HG02588 (cell line): Measurements from ENCODE around the gene TNK1.
"Not testable (repeated sequence)": the region's sequence is repeated elsewhere in the genome, so short reads cannot be mapped to it uniquely, and the experiment has no call there.

Experiments used
- ATAC-seq: cut with Tn5 transposase; IDR thresholded peaks from one replicate; pipeline ENCODE4 v1.9.1; 2021; ENCODE audit warnings: mild to moderate bottlenecking, moderate library complexity; ENCODE audit not compliant: unreplicated experiment

Gene TNK1

DNA sequence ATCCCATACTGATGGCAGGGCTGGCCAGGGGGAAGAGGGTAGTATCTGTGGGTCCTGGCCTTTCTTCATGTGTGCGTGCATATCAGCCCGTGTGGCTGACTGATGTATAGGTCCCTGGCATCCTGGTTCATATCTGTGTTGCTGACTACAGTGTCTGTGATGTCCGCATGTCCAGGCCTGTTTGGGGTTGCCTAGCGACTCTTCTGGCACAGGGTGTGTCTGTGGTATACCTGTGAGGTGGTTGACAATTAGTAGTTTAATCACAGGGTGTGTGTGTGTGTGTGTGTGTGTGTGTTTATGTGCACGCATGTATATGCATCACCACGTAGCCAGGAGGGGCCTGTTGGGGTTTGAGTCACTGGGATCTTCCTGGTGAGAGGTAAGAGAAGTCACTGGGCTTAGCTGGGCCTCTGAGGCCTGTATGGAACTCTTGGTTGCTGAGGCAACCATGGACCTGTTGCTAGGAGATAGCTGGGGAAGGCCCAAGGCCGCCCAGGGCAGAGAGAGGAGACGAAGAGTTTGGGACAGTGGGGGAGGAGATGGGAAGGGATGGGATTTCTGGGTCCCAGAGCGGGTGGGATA, 26.5 kb upstream of the TNK1 start:
- no peak for ATAC-seq

DNA sequence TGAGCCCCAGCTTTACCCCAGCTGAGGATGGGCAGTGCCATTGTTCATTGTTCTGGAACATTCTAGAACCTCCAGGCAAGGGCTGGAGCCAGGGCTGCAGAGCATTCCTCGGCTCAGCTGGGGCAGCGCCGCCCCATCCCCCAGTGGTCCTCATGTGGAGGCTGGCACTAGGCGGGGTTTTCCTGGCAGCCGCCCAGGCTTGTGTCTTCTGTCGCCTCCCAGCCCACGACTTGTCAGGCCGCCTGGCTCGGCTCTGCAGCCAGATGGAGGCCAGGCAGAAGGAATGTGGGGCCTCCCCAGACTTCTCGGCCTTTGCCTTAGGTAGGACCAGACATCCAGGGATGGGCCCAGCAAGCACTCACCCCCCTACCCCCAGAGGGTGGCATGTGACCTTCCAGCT, 25.8 kb upstream of the TNK1 start, which contains the start of gene TMEM95:
TSS of gene TMEM95 (plus strand) at position 104 of the 400 bp plus-strand sequence. CDS start at position 153, 49 bp downstream.
- no peak for ATAC-seq

DNA sequence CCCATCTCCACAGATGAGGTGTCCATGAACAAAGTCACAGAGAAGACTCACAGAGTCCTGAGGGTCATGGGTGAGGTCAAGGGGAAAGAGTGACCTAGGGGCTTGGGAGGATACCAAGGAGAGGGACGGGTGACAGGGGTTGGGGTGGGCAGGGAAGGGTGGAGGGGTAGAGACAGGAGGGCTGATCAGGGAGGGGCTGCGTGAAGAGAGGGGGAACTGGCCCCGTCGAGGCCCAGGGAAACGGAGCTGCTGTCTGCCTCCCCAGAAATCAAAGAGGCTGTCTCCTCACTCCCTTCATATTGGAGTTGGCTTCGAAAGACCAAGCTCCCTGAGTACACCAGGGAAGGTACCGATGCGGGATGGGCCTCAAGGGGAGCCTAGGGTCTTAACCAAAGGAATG, 25.3 kb upstream of the TNK1 start:
- ATAC-seq: no peak

DNA sequence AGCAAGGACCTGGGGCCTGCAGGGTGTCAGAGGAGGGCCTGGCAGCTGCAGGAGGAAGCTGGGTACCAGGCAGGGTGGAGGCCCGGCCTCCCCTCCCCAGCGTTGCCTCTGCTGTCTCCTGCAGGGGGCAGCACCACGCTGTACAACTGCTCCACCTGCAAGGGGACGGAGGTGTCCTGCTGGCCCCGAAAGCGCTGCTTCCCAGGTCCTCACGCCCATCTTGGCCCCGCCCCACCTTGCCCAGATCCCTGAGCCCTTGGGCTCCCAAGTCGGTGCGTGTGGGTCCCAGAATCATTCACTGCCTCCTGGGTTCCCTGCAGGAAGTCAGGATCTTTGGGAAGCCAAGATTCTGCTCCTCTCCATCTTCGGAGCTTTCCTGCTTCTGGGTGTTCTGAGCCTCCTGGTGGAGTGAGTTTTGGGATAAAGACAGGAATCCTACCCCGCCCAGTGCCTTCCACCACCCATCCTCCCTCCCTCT, 24.8 kb upstream of the TNK1 start:
- ATAC-seq: no peak

DNA sequence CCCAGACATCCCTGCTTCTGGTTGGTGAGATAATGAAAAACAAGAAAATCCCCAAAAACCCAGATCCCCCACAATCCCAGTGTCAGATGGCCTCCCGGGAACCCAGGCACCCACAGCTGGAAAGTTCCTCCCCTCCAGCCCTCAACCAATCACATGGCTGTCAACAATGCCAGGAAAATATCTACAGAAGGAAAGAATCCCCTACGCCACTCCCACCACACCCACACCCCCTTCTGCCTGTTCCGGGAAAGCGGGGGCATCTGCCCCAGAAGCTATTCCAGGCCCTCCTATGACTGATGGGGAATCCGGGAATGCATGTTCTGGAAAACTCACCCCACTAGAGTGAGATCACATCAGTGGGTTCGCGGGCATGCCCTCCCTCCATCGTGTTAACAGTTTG, 24.1 kb upstream of the TNK1 start:
- no peak for ATAC-seq

DNA sequence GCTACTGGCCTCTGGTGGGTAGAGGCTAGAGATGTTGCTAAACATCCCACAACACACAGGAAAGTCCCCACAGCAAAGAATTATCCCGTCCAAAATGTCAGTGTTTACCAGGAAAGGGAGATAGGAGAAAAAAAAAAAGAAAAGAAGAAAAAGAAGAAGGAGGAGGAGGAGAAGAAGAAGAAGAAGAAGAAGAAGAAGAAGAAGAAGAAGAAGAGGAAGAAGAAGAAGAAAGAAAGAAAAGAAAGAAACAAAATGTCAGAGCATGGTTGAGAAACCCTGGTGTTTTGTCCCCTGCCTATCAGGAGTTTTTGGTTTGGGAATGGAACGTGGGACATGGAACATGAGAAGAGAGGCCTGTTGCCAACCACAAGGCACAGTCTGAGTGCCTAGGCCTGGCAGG, 23.5 kb upstream of the TNK1 start:
- no peak for ATAC-seq

DNA sequence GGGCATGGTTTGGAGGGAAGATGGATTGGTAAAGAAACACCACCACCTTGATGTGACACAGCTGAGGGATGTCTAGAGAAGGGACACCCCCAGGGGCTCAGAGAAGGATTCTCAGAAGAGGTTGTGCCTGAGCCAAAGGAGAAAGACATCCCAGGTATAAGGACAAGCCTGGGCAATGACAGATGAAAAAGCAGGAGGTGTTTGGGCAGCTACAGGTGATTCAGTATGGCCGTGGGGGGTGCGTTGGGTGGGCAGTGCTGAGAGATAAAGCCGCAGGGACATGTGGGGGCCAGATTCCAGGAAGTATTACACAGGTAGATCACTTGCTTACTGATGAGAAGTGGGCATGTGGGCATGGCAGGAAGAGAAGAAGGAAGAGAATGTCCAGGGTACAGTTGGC, 19.0 kb upstream of the TNK1 start:
- ATAC-seq: no peak

DNA sequence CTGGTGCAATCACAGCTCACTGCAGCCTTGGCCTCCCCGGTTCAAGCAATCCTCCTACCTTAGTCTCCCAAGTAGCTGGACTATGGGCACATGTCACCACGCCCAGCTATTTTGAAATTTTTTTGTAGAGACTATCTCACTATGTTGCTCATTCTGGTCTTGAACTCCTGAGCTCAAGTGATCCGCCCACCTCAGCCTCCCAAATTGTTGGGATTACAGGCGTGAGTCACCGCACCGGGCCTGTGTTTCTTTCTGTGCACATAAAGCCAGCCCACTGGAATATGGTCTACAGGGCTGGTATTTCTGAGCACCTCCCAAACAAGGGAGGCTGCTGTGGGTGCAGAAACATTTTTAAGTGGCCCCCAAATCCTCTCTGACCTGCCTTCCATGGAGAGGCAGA, 17.6 kb upstream of the TNK1 start:
- ATAC-seq: no peak

DNA sequence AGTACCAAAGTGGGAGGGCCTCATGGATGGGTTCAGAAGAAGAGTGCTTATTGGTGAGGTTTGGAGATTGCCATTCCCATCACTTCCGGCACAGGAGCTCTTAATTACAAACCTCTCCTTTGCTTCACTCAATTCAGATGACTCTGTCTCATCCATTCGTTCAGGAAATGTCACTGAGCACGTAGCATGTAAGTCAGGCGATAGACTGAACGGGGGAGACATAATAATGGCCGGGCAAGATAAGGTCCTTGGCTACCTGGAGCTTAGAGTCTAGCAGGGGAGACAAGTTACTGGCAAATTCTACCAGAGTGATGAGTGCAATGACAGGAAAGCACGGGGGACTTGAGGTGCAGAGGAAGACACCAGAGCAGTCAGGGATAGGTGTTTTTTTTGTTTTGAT, 14.9 kb upstream of the TNK1 start:
- ATAC-seq: not testable (repeated sequence)

DNA sequence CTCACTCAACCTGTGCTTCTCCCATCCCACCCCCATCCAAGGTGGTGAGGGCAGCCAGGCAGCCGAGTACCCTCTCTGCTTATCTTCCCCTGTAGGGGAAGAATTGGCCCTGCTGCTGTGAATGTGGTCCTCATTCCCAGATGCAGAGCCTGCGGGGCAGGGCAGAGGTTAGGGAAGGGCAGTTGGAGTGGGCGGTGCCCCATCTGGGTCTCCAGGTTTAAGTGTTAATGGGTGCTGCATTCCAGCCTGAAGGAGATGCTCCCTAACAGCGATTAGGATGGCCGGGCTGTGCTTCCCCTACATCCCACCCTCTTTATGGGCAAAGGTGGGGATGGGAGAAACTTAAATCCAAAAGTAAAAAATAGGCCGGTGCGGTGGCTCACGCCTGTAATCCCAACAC, 13.8 kb upstream of the TNK1 start:
- ATAC-seq: no peak

DNA sequence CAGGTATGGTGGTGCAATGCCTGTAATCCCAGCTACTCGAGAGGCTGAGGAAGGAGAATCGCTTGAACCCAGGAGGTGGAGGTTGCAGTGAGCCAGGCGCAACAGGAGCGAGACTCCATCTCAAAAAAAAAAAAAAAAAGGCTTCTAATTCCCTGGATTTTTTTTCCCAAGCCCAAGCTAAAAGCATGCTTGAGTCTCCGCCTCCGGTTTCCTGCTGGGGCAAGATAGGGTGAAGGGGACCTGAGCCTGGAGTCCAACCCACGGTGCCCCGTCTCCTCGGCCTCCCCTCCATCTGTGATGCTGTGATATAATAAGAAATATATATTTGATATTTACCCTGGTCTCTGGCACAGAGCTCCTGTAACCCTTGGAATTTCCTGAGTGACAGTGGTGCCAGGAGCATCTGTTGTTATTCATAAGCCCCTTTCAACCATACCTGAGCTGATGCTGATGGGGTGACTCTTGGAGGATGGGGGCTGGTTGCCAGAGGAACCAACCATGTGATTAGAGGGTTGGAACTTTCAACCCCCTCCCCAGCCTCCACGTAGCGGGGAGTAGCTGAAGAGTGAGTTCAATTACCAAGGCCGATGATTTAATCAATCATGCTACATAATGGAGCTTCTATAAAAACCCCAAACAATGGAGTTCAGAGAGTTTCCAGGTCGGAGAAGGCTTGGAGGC, 12.8 kb upstream of the TNK1 start:
- ATAC-seq: no peak

DNA sequence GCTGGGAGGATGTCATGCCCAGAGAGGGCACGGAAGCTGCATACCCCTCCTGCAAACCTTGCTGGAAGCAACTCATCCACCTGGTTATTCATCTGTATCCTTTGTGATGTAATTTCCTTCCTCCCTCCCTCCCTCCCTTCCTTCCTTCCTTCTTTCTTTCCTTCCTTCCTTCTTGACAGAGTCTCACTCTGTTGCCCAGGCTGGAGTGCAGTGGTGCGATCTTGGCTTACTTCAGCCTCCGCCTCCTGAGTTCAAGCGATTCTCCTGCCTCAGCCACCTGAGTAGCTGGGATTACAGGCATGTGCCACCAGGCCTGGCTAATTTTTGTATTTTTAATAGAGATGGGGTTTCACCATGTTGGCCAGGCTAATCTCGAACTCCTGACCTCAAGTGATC, 12.3 kb upstream of the TNK1 start:
- ATAC-seq: not testable (repeated sequence)

DNA sequence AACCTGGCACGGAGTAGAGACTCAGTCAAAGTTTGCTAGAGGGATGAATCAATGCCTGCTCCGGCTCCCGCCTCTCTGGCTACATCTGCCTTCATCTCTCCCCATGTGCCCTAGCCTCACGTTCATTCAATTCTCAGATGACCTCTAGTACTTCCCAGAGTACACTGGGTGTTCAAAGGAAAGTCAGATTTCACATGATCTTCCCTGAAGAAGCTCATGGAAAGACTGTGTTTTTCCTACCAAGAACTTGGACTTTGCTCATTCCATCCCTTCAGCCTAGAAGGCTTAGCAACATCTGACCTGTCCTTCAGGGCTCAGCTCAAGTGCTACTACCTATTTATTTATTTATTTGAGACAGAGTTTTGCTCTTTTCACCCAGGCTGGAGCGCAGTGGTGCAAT, 11.1 kb upstream of the TNK1 start:
- no peak for ATAC-seq

DNA sequence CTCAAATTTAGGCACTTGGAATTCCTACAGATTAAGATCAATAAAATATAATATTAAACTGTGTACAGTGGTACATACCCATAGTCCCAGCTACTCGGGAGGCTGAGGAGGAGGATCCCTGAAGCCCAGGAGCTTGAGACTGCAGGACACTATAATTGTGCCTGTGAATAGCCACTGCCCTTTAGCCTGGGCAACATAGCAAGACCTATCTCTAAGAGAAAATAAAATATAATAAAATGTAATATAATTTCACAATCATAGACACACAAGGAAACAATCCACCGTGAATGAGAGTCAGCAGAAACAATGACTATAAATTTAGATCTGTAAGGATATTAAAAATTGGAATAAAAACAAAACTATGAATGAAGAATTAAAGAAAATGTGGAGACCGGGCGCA, 10.0 kb upstream of the TNK1 start:
- no peak for ATAC-seq

DNA sequence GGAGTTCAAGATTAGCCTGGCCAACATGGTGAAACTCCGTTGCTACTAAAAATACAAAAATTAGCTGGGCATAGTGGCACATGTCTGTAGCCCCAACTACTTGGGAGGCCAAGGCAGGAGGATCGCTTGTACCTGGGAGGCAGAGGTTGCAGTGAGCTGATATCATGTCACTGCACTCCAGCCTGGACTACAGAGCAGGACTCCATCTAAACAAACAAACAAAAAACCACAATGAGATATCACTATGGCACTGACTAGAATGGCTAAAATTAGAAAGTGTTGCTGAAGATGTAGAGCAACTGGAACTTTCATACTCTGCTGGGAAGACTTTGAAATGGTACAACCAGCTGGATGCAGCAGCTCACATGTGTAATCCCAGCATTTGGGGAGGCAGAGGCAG, 6.5 kb upstream of the TNK1 start:
- no peak for ATAC-seq

DNA sequence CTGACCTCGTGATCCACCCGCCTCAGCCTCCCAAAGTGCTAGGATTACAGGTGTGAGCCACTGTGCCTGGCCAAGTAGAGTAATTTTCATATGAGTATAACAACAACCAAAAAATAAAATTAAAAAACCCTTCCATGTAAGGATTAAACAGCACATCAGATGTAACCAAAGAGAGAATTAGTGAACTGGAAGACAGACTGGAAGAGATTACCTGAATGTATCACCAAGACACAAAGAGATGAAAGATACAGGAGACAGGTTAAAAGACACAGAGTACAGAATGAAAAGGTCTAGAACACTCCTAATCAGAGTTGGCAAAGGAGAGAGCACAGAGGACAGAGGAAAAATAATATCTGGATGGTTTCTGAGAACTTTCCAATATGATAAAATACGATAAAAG, 1.8 kb upstream of the TNK1 start:
- no peak for ATAC-seq

DNA sequence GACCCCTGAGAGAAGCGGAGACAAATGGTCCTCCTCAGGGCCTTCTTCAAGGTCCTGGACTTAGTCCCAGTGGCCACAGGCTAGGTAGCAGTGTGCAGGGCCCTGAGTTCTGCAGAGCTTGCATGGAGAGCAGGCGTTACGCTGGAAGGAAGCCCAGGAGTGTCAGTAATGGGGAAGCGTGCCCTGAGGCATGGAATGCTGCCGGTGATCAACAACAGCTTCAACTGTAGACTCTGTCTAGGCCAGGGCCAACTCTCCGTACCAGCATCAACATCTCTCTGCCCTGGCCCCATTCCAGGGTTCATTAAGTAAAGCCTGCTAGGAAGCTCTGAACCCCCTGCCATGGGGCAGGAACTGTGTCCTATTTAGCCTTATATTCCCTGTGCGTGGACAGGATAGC, 568 bp upstream of the TNK1 start:
- ATAC-seq: no peak

DNA sequence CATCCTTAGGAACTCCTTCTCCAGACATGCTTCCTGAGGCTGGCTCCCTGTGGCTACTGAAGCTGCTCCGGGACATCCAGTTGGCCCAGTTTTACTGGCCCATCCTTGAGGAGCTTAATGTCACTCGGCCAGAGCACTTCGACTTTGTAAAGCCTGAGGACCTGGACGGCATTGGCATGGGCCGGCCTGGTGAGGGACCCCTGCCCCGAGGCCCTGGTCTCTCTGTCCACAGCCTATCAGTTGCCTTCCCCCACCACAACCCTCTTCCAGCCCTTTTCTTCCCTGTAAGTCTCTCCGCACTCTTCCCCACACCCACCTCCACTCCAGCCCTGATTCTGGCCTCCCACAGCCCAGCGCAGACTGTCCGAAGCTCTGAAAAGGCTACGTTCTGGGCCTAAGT, 2.0 kb downstream of the TNK1 start:
- no peak for ATAC-seq

DNA sequence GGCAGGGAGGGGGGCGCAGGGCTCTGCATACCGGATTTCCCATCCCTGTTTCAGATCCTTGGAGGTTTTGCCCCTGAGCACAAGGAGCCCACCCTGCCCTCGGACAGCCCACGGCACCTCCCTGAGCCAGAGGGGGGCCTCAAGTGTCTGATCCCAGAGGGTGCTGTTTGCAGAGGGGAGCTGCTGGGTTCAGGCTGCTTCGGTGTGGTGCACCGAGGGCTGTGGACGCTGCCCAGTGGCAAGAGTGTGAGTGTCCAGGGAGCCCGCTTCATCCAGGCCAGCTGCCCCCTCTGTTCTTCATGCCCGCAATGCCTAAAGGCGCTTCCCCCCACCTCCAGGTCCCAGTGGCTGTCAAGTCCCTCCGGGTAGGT, 2.5 kb downstream of the TNK1 start:
- ATAC-seq: no peak

DNA sequence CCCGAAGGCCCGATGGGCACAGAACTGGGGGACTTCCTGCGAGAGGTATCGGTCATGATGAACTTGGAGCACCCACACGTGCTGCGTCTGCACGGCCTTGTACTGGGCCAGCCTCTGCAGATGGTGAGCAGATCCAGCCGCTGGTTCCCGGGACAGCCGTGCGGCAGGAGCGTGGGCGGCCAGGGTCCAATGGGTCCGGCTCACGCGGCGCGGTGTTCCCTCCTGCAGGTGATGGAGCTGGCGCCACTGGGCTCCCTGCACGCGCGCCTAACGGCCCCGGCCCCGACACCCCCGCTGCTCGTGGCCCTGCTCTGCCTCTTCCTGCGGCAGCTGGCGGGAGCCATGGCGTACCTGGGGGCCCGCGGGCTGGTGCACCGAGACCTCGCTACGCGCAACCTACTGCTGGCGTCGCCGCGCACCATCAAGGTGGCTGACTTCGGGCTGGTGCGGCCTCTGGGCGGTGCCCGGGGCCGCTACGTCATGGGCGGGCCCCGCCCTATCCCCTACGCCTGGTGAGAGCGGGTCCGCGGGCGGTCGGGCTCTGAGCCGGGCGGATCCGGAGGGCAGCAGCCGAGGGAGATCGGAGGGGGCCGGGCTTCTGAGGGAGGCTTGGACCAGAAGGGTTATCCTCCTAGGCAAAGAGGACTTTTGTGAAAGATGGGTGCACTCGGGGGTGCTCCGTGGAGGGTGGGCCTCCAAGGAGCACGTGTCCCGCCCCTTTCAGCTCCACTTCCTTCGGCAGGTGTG, 3.0 kb downstream of the TNK1 start:
- peak; percentile 72 for ATAC-seq

DNA sequence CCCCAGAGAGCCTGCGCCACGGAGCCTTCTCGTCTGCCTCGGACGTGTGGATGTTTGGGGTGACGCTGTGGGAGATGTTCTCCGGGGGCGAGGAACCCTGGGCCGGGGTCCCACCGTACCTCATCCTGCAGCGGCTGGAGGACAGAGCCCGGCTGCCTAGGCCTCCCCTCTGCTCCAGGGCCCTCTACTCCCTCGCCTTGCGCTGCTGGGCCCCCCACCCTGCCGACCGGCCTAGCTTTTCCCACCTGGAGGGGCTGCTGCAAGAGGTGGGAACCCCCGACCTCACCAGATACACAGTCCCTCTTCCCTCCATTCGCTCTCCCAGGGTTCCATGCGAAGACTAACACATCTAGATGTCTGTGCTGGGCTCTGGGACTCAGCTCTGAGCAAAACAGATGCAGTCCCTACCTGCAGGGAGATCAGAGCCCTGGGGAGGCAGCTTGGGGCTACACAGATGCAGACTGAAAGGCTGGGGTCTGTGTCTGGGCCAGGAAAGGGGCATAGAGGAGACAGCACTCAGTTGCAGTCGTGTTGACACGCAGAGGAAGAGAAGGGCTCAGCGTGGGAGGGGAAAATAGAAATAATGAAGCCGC, 3.7 kb downstream of the TNK1 start:
- no peak for ATAC-seq

DNA sequence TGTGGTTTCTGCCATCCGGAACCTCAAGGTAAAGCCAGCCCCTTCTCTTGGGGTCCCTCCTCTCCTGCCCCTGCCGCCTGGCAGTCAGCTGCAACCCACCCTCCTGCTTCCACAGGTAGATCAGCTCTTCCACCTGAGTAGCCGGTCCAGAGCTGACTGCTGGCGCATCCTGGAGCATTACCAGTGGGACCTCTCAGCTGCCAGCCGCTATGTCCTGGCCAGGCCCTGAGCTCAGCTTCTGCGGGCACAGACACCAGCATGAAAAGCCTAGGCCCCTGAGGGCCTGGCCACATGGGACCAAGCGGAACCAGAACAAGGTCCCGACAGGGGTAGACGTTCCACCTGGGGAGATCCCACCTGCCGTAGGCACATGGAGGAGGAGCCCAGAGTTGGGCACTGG, 8.0 kb downstream of the TNK1 start:
- ATAC-seq: no peak
